ENCODE measurements around the gene MT2A.

DNA sequence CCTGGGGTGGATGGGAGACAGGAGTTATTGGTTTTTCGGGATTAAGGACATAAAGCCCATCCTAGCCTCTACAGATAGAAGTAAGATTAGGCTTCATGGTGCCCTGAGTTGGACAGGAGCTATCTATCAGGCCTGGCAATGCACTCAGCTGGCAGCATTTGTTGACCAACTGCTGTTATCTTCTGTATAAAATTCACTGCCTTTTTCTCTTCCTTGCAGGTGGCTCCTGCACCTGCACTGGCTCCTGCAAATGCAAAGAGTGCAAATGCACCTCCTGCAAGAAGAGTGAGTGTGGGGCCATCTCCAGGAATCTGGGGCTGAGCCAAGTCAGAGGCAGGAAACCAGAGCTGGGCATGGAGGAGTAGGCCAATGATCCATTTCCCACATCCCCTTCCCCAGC is 30.7 kb downstream of the MT2A start:
- TF ChIP-seq, protein P1, sequence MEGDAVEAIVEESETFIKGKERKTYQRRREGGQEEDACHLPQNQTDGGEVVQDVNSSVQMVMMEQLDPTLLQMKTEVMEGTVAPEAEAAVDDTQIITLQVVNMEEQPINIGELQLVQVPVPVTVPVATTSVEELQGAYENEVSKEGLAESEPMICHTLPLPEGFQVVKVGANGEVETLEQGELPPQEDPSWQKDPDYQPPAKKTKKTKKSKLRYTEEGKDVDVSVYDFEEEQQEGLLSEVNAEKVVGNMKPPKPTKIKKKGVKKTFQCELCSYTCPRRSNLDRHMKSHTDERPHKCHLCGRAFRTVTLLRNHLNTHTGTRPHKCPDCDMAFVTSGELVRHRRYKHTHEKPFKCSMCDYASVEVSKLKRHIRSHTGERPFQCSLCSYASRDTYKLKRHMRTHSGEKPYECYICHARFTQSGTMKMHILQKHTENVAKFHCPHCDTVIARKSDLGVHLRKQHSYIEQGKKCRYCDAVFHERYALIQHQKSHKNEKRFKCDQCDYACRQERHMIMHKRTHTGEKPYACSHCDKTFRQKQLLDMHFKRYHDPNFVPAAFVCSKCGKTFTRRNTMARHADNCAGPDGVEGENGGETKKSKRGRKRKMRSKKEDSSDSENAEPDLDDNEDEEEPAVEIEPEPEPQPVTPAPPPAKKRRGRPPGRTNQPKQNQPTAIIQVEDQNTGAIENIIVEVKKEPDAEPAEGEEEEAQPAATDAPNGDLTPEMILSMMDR (IDR thresholded peaks at IDR 0.05): no peak
- no peak for TF ChIP-seq POLR2AphosphoS5 (IDR thresholded peaks at IDR 0.05)
- no peak for TF ChIP-seq POLR2A (IDR thresholded peaks at IDR 0.05; ENCODE audit: low read depth)
